HEK293 (cell line): ENCODE data around the gene ANGPTL4.

ENCODE experiments used
- CTCF ChIA-PET: fragments of 350-600 bp; formaldehyde crosslinking; extraction: SDS; loops from one replicate; lab custom pipeline; 2021; ENCODE audit warnings: antibody characterized with exemption; lab: Yijun Ruan, JAX
- POLR2A ChIA-PET: fragments of 300-600 bp; formaldehyde crosslinking; extraction: SDS; loops from one replicate; lab custom pipeline; 2020; ENCODE audit warnings: antibody characterized with exemption, inconsistent platforms; lab: Yijun Ruan, JAX
- H3K27ac ChIP-seq: fragments of 200-500 bp; sonication (Bioruptor generic); 2 replicates; pipeline ENCODE4 v1.5.1; 2014; ENCODE audit warnings: low read depth, low read length, control low read depth, inconsistent platforms; ENCODE audit errors: extremely low read depth
- H3K36me3 ChIP-seq, 2 experiments: fragments of 200-500 bp in 1 of 2; sonication (Bioruptor generic) in 1 of 2; 1 replicate in 1 of 2; 2 replicates in 1 of 2; pipeline ENCODE4 v1.5.1; 2014 to 2017; ENCODE audit warnings: inconsistent platforms in 2 of 2, low read length in 2 of 2; ENCODE audit not compliant: control insufficient read depth in 2 of 2, insufficient read depth in 1 of 2
- H3K4me1 ChIP-seq: fragments of 200-500 bp; sonication (Bioruptor generic); 2 replicates; pipeline ENCODE4 v1.5.1; 2014; ENCODE audit warnings: mild to moderate bottlenecking, low read length, inconsistent platforms; ENCODE audit not compliant: control insufficient read depth, insufficient read depth
- H3K4me3 ChIP-seq: 2 replicates; pipeline ENCODE4 v1.5.1; 2011; ENCODE audit warnings: low read depth, mild to moderate bottlenecking, control low read depth, low read length, moderate library complexity
- H3K9me3 ChIP-seq: fragments of 200-500 bp; sonication (Bioruptor generic); 2 replicates; pipeline ENCODE4 v1.5.1; 2014; ENCODE audit warnings: low read depth, low read length, inconsistent platforms; ENCODE audit not compliant: control insufficient read depth, insufficient read depth
- OVOL3 ChIP-seq: fragments of 450-650 bp; formaldehyde crosslinking; IDR thresholded peaks from 2 replicates; pipeline ENCODE4 v1.5.1; 2016; ENCODE audit warnings: missing biosample characterization, missing genetic modification characterization
- PRDM2 ChIP-seq: fragments of 450-650 bp; formaldehyde crosslinking; IDR thresholded peaks from 2 replicates; pipeline ENCODE4 v1.5.1; 2016; ENCODE audit warnings: missing biosample characterization, missing genetic modification characterization, borderline replicate concordance
- RBAK ChIP-seq: fragments of 450-650 bp; formaldehyde crosslinking; IDR thresholded peaks from 2 replicates; pipeline ENCODE4 v1.5.1; 2016; ENCODE audit warnings: missing biosample characterization, missing genetic modification characterization
- SCRT2 ChIP-seq: fragments of 450-650 bp; formaldehyde crosslinking; IDR thresholded peaks from 2 replicates; pipeline ENCODE4 v1.5.1; 2016; ENCODE audit warnings: missing biosample characterization, missing genetic modification characterization
- ZFP41 ChIP-seq: fragments of 450-650 bp; formaldehyde crosslinking; IDR thresholded peaks from 2 replicates; pipeline ENCODE4 v1.5.1; 2016; ENCODE audit warnings: missing biosample characterization, missing genetic modification characterization, borderline replicate concordance
- ZNF121 ChIP-seq: fragments of 450-650 bp; formaldehyde crosslinking; IDR thresholded peaks from 2 replicates; pipeline ENCODE4 v1.5.1; 2016; ENCODE audit warnings: missing biosample characterization, missing genetic modification characterization
- ZNF148 ChIP-seq: fragments of 450-650 bp; formaldehyde crosslinking; IDR thresholded peaks from 2 replicates; pipeline ENCODE4 v1.5.0; 2017; ENCODE audit warnings: missing biosample characterization, missing genetic modification characterization, borderline replicate concordance
- ZNF157 ChIP-seq: fragments of 450-650 bp; formaldehyde crosslinking; IDR thresholded peaks from 2 replicates; pipeline ENCODE4 v1.5.1; 2016; ENCODE audit warnings: missing biosample characterization, missing genetic modification characterization
- ZNF335 ChIP-seq: fragments of 450-650 bp; formaldehyde crosslinking; conservative IDR thresholded peaks from 2 replicates; pipeline ENCODE4 v1.5.1; 2016; ENCODE audit warnings: missing biosample characterization, missing genetic modification characterization
- TF ChIP-seq, protein P1 (sequence below): IDR thresholded peaks from 2 replicates; pipeline ENCODE4 v1.6.1; 2011; ENCODE audit warnings: mild to moderate bottlenecking, low read depth, low read length, borderline replicate concordance

The ANGPTL4 gene

GRCh38 chr19:8391198-8392016, 27.5 kb downstream of the ANGPTL4 start:
- ChIA-PET POLR2A (interaction anchor here (0.6 to 1.9 kb wide), 14 partner anchors 10 to 1313 kb away, joined by 3 to 24 read pairs (median 6); partner anchors contain the start of genes ANGPTL4, HNRNPM, MARCHF2 and NDUFA7), CTCF (interaction anchor here (0.6 to 6.5 kb wide), 5 partner anchors 20 to 44 kb away, joined by 3 to 57 read pairs (median 4); partner anchors contain the start of gene MARCHF2)
- peak; percentile 42; the same call in 1 of the 2 replicates for TF ChIP-seq SCRT2
- TF ChIP-seq ZNF157, result no peak
- H3K4me3 ChIP-seq, result peak overlapping the region; percentile 23; the same call in 1 of the 2 replicates
- peaks cover 3% of the 10 kb centered on the region; the same call in 1 of the 2 replicates for H3K4me1 ChIP-seq
- no peak overlapping the region for H3K27ac ChIP-seq
- H3K9me3 ChIP-seq, result no peaks in the 10 kb centered on the region
- peaks cover 0 to 3% of the 10 kb centered on the region in 2 experiments; a peak in 1 of 3 replicates for H3K36me3 ChIP-seq

- Histone ChIP-seq H3K27ac (no peak overlapping the region), H3K9me3 (no peaks in the 10 kb centered on the region), H3K4me3 (no peak overlapping the region), H3K36me3 (peaks cover 0 to 2% of the 10 kb centered on the region in 2 experiments; a peak in 1 of 3 replicates), H3K4me1 (peaks cover 3% of the 10 kb centered on the region; the same call in 1 of the 2 replicates)
- ChIA-PET POLR2A (interaction anchor here (0.6 to 1.5 kb wide), 3 partner anchors 25 to 1314 kb away, joined by 3 read pairs; no protein-coding TSS in a partner anchor), CTCF (interaction anchor here (0.6 to 6.5 kb wide), 6 partner anchors 19 to 70 kb away, joined by 3 to 57 read pairs (median 4); partner anchors contain the start of genes MARCHF2 and RPS28)
- no peak for TF ChIP-seq PRDM2 (tag by site-specific recombination)
- TF ChIP-seq SCRT2, result no peak
- TF ChIP-seq RBAK (tag by site-specific recombination), result no peak
- TF ChIP-seq ZNF121 (tag by site-specific recombination), result no peak
- no peak for TF ChIP-seq ZNF335
- no peak for TF ChIP-seq ZNF148 (tag by site-specific recombination)
- TF ChIP-seq, protein P1, sequence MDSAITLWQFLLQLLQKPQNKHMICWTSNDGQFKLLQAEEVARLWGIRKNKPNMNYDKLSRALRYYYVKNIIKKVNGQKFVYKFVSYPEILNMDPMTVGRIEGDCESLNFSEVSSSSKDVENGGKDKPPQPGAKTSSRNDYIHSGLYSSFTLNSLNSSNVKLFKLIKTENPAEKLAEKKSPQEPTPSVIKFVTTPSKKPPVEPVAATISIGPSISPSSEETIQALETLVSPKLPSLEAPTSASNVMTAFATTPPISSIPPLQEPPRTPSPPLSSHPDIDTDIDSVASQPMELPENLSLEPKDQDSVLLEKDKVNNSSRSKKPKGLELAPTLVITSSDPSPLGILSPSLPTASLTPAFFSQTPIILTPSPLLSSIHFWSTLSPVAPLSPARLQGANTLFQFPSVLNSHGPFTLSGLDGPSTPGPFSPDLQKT, result no peak
- TF ChIP-seq ZFP41 (tag by site-specific recombination), result no peak
- no peak for TF ChIP-seq OVOL3
Measured at GRCh38 chr19:8392017-8392591, 28.1 kb downstream of the ANGPTL4 start.
